Lower leg skin (tissue), 4 donors: Measurements from ENCODE around the gene PLA2G12B. TPM values are rescaled to one million over a fixed set of nuclear protein-coding genes. Genes with fewer than 3 reads are reported as not detected.

Experiments used
- DNase-seq, 2 donors: peaks; one replicate each; pipeline ENCODE4 v3.0.0-alpha.2; 2019; ENCODE audit warnings: low spot score in 2 of 2
- H3K4me3 ChIP-seq: fragments of 200-600 bp; sonication (generic); 2 replicates; pipeline ENCODE4 v1.5.1; 2017; ENCODE audit warnings: mild to moderate bottlenecking, low read depth; ENCODE audit not compliant: poor library complexity, severe bottlenecking
- POLR2A ChIP-seq, 2 donors: fragments of 450-650 bp; IDR thresholded peaks; one replicate each; pipeline ENCODE4 v1.6.1; 2016 to 2017; ENCODE audit warnings: antibody characterized with exemption in 2 of 2, mild to moderate bottlenecking in 1 of 2, moderate library complexity in 1 of 2
- WGBS, 2 donors: methylation state at CpG; one replicate each; pipeline ENCODE4 v1.1.5; 2018; 5-methylcytosine and 5-hydroxymethylcytosine counted together
- intact Hi-C: fragments of 100-400 bp; cut with DNase I; formaldehyde crosslinking; loops from one replicate; pipeline ENCODE4 v1.15.0; 2023; ENCODE audit warnings: low total_unique reads
- total RNA-seq, 4 donors: library from RNA; depleted of rRNA; stranded (reverse); fragments of >200 nt; gene quantifications; one replicate each; pipeline ENCODE4 v1.1.0, GENCODE V29; 2016
- TF ChIP-seq, protein P1 (sequence below), 3 donors: fragments of 450-650 bp; IDR thresholded peaks; one replicate each; pipeline ENCODE4 v1.5.1; 2016; ENCODE audit warnings: antibody characterized with exemption in 3 of 3, mild to moderate bottlenecking in 3 of 3, moderate library complexity in 2 of 3

The PLA2G12B gene
- total RNA-seq, 4 donors from 2014 or later, result not detected

- TF ChIP-seq, protein P1, sequence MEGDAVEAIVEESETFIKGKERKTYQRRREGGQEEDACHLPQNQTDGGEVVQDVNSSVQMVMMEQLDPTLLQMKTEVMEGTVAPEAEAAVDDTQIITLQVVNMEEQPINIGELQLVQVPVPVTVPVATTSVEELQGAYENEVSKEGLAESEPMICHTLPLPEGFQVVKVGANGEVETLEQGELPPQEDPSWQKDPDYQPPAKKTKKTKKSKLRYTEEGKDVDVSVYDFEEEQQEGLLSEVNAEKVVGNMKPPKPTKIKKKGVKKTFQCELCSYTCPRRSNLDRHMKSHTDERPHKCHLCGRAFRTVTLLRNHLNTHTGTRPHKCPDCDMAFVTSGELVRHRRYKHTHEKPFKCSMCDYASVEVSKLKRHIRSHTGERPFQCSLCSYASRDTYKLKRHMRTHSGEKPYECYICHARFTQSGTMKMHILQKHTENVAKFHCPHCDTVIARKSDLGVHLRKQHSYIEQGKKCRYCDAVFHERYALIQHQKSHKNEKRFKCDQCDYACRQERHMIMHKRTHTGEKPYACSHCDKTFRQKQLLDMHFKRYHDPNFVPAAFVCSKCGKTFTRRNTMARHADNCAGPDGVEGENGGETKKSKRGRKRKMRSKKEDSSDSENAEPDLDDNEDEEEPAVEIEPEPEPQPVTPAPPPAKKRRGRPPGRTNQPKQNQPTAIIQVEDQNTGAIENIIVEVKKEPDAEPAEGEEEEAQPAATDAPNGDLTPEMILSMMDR (IDR thresholded peaks at IDR 0.05), result no peak
- TF ChIP-seq POLR2A (IDR thresholded peaks at IDR 0.05), result no peak
- H3K4me3 ChIP-seq, result no peak overlapping the region
- intact Hi-C loops, result loop anchor here (1.0 kb wide), 1 partner anchor 26 kb away; no protein-coding TSS in a partner anchor
- DNase-seq, result no peak
Observed at GRCh38 chr10:72956001-72956400, 1.4 kb upstream of the PLA2G12B start.

GRCh38 chr10:72954230-72954595 lies 393 bp downstream of the PLA2G12B start:
- intact Hi-C loops, result no loop called here
- TF ChIP-seq, protein P1 (IDR thresholded peaks at IDR 0.05), result no peak
- no peak for TF ChIP-seq POLR2A (IDR thresholded peaks at IDR 0.05)
- no peak for DNase-seq
- 81 to 86% methylated on average over 8 of the region's 8 CpGs for WGBS, 2 donors
- H3K4me3 ChIP-seq, result no peak overlapping the region

- intact Hi-C loops, result no loop called here
- DNase-seq, result no peak
- WGBS, 2 donors, result 26 to 27% methylated on average over 8 of the region's 8 CpGs
- H3K4me3 ChIP-seq, result no peak overlapping the region
- TF ChIP-seq, protein P1 (IDR thresholded peaks at IDR 0.05), result no peak
- no peak for TF ChIP-seq POLR2A (IDR thresholded peaks at IDR 0.05)
Observed at GRCh38 chr10:72953687-72954086, 919 bp downstream of the PLA2G12B start.

DNA sequence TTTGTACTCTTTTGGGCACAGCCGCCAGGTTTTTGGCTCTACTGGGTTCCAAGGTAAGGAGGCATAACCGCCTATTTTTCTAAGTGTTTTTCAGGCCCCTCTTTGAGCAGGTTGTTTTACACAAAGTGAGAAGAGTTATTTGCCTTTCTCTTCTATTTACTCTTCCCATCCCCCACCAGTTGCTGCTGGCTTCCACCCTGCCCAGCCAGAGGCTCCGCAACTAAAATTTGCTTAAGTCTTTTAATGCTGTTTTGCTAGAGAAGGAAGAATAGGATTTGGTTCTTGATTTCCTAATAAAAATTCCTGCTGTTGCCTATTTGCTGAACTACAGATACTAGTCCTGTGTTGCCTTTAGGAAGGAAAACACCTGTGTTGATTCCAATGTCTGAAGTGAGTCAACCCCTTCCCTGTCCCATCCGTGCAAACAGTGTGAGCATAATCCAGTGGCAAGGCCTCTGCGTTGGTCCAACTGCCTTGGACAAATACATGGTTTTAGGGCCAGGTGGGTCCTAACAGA lies 1.9 kb downstream of the PLA2G12B start:
- TF ChIP-seq, protein P1 (IDR thresholded peaks at IDR 0.05), result no peak
- no peak for TF ChIP-seq POLR2A (IDR thresholded peaks at IDR 0.05)
- DNase-seq, result no peak
- intact Hi-C loops, result no loop called here
- H3K4me3 ChIP-seq, result no peak overlapping the region
- 49 to 68% methylated on average over 5 of the region's 5 CpGs for WGBS, 2 donors

DNA sequence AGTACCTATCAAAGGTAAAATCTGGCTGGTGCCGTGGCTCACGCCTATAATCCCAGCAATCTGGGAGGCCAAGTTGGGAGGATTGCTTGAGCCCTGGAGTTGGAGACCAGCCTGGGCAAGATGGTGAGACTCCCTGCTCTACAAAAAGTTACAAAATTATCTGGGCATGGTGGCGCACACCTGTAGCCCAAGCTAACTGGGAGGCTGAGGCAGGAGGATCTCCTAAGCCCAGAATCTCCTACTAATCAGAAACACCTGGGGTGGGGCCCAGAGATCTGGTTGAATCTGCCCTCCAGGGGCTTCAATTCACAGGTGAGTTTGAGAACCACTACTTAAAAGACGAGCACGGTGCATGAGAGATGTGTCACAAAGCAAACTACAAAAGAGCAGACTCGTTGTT lies 2.4 kb downstream of the PLA2G12B start:
- TF ChIP-seq, protein P1 (IDR thresholded peaks at IDR 0.05), result no peak
- TF ChIP-seq POLR2A (IDR thresholded peaks at IDR 0.05), result no peak
- 57 to 60% methylated on average over 6 of the region's 6 CpGs for WGBS, 2 donors
- H3K4me3 ChIP-seq, result no peak overlapping the region
- intact Hi-C loops, result no loop called here
- DNase-seq, result no peak

DNA sequence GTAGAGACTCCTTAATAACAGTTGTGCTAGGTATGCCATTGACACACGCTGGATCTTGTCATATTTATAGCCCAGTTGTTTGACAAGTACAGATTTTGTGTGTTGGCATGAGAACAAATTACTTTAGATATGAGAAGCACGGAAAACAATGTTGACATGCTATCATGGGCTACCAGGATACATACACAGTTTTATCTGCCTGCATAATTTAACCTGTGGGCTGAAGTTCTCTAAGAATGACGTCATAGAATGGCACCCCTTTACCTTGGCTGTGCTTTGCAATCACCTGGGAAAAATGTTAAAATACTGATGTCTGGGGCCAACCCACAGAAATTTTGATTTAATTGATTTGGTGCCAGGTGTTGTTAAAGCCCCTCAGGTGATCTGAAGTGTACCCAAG lies 2.8 kb downstream of the PLA2G12B start:
- H3K4me3 ChIP-seq, result no peak overlapping the region
- no peak for TF ChIP-seq POLR2A (IDR thresholded peaks at IDR 0.05)
- TF ChIP-seq, protein P1 (IDR thresholded peaks at IDR 0.05), result no peak
- WGBS, 2 donors, result 53 to 61% methylated on average over 3 of the region's 3 CpGs
- intact Hi-C loops, result no loop called here
- no peak for DNase-seq
